Lower leg skin (tissue), 3 donors: Measurements from ENCODE around the gene CADM1.

Experiments used
- POLR2A ChIP-seq, 2 donors: fragments of 450-650 bp; IDR thresholded peaks; one replicate each; pipeline ENCODE4 v1.6.1; 2016 to 2017; ENCODE audit warnings: antibody characterized with exemption in 2 of 2, mild to moderate bottlenecking in 1 of 2, moderate library complexity in 1 of 2
- TF ChIP-seq, protein P1 (sequence below), 3 donors: fragments of 450-650 bp; IDR thresholded peaks; one replicate each; pipeline ENCODE4 v1.5.1; 2016; ENCODE audit warnings: antibody characterized with exemption in 3 of 3, mild to moderate bottlenecking in 3 of 3, moderate library complexity in 2 of 3

DNA sequence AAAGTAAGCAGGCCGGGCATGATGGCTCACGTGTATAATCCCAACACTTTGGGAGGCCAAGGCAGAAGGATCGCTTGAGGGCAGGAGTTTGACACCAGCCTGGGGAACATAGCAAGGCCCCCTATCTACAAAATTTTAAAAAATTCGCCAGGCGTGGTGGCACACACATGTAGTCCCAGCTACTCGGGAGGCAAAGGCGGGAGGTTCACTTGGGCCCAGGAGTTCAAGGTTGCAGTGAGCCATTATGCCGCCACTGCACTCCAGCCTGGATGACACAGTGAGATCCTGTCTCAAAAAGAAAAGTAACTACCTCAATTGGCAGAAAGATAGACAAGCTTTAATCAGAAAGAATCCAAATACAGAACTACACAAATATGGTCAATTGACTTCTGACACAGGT is 31.0 kb downstream of the CADM1 start:
- TF ChIP-seq, protein P1, sequence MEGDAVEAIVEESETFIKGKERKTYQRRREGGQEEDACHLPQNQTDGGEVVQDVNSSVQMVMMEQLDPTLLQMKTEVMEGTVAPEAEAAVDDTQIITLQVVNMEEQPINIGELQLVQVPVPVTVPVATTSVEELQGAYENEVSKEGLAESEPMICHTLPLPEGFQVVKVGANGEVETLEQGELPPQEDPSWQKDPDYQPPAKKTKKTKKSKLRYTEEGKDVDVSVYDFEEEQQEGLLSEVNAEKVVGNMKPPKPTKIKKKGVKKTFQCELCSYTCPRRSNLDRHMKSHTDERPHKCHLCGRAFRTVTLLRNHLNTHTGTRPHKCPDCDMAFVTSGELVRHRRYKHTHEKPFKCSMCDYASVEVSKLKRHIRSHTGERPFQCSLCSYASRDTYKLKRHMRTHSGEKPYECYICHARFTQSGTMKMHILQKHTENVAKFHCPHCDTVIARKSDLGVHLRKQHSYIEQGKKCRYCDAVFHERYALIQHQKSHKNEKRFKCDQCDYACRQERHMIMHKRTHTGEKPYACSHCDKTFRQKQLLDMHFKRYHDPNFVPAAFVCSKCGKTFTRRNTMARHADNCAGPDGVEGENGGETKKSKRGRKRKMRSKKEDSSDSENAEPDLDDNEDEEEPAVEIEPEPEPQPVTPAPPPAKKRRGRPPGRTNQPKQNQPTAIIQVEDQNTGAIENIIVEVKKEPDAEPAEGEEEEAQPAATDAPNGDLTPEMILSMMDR (IDR thresholded peaks at IDR 0.05): no peak
- TF ChIP-seq POLR2A (IDR thresholded peaks at IDR 0.05): no peak
